Measurements from ENCODE around the gene PGLYRP3.

- TF ChIP-seq POLR2A (IDR thresholded peaks at IDR 0.05) (no peak), POLR2AphosphoS5 (IDR thresholded peaks at IDR 0.05) (no peak)
- TF ChIP-seq, protein P1, sequence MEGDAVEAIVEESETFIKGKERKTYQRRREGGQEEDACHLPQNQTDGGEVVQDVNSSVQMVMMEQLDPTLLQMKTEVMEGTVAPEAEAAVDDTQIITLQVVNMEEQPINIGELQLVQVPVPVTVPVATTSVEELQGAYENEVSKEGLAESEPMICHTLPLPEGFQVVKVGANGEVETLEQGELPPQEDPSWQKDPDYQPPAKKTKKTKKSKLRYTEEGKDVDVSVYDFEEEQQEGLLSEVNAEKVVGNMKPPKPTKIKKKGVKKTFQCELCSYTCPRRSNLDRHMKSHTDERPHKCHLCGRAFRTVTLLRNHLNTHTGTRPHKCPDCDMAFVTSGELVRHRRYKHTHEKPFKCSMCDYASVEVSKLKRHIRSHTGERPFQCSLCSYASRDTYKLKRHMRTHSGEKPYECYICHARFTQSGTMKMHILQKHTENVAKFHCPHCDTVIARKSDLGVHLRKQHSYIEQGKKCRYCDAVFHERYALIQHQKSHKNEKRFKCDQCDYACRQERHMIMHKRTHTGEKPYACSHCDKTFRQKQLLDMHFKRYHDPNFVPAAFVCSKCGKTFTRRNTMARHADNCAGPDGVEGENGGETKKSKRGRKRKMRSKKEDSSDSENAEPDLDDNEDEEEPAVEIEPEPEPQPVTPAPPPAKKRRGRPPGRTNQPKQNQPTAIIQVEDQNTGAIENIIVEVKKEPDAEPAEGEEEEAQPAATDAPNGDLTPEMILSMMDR (IDR thresholded peaks at IDR 0.05), result no peak
These were observed 36.9 kb upstream of the PGLYRP3 start for GRCh38 chr1:153349363-153350320.

Measured in breast epithelium (tissue), 3 donors.